Activated CD4-positive, CD25-positive, alpha-beta regulatory T cell treated with anti-CD3 and anti-CD28 coated beads, Interleukin-2, amount 50 U/mL, for 16 hours (primary cell): ENCODE results near the gene SNED1.

Experiments used
- DNase-seq: peaks from one replicate; pipeline ENCODE4 v3.0.0-alpha.2; 2020; ENCODE audit warnings: low read depth, low spot score

SNED1 gene

DNA sequence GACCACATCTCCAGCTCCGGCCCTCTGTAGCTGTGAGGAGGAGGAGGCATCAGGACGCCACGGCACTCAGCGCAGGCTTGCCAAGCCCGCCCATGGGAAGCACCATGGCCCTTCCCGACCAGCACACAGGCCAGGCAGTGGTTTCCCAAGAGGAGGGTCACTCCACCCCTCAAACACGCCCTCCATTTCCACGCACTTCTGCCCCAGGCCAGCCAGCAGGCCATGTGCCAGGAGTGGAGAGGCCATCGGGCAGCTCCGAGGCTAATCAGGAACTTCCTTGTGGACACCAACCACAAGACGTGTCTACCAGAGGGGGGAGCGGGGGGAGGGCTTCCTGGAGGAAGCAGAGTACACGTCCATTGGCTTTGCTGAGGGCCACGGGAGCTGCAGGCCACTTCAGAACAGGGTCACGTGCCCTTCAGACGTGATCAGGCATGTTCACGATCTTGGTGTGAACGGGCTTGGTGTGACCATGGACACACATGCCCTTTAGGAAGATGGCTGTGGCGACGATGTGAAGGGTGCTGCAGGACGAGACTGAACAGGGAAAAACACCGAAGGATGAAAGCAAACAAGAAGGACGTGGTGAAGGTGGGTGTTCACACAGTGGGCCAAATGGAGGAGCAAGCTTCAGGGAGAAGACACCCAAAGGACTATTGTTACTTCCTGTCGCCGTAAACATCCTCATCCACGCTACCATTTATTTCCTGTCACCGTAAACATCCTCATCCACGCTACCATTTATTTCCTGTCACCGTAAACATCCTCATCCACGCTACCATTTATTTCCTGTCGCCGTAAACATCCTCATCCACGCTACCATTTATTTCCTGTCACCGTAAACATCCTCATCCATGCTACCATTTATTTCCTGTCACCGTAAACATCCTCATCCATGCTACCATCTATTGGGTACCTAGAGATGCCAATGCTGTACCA is 110.1 kb downstream of the SNED1 start:
- no peak for DNase-seq

GRCh38 chr2:241109210-241110088 is 111.0 kb downstream of the SNED1 start:
- no peak for DNase-seq

DNA sequence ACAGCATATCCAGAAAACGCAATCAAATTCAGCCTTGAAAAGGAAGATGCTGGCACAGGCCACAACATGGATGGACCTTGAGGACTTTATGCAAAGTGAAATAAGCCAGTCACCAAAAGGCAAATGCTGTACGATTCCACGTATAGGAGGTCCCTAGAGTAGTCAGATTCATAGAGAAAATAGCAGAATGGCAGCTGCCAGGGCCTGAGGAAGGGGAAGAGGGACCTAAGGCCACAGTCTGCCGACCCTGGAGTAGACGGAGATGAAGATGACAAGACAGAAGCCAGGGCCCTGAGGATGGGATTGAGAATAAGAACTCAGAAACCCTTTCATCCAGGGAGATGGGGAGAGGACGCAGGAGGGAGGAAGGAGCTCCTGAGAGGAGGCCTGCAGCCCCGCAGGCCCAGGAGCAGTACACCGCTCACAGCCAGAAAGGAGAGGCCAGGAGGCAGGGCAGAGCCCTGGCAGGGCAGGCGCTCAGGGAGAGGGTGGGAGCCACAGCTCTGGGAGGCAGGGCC is 111.7 kb downstream of the SNED1 start:
- no peak for DNase-seq

DNA sequence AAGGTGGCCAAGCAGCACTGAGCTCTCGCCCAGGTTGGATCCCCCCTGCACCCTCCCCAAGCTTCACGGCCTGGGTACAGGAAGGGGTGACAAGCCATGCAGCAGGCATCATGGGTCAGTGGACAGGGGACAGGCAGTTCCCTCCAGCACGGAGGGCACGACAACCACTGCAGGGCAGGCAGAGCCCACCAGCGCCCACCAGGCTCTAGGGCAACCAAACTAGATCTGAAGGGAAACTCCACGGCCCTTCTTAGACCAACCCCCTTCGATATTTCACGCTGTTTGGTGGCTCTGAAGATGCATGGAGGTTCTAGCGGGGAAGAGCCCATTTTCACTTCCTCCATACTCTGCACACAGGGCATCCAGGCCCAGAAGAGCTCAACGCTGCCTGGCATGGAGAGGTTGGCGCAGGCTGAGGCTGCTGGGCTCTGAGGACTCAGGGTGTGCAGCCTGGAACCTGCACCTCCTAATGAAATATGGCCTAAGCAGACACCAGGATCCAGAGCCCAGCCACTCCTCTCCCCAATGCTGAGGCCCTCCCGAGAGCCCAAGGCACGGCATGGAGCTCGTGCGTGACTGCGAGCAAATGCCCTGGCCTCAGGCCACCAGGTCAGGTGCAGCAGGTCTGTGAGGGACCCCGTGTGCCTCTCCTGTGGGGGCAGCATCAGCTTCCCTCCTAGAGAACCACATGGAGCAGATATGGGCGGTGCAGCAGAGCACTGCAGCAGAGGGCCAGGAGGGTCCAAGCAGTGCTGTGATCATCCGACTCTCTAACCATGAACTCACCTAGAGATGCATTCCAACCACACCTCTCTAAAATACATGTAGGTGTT is 112.4 kb downstream of the SNED1 start:
- DNase-seq = no peak

- no peak for DNase-seq
These were observed 113.0 kb downstream of the SNED1 start for GRCh38 chr2:241111440-241111805.

GRCh38 chr2:241112046-241112445 is 113.6 kb downstream of the SNED1 start:
- no peak for DNase-seq

DNA sequence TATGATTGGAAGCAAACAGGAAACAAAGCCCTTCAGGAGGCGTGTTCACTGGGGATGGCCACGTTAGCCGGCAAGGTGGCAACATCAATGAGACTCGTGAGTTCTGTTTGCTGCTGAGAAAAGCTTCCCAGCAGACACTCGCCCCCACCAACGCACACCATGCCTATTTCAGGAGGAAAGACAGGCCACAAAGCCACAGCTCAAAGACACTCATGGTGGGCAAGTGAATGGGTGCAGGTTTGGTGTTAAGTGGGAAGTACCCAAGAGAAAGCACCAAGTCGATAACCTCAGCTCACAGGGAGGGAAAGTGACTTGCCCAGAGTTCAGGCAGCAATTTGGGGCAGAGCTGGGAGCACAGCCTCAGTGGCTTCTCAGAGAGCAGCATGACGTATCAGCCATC is 114.2 kb downstream of the SNED1 start:
- no peak for DNase-seq

GRCh38 chr2:241114836-241115235 is 116.4 kb downstream of the SNED1 start:
- DNase-seq = no peak

DNA sequence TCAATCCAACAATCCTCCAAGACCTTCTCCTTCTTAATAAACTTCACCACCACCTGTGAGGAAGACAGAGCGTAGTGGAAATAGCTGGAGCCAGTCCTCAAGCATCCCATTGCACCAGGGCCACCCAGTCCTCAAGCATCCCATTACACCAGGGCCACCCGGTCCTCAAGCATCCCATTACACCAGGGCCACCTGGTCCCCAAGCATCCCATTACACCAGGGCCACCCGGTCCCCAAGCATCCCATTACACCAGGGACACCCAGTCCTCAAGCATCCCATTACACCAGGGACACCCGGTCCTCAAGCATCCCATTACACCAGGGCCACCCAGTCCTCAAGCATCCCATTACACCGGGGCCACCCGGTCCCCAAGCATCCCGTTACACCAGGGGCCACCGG is 116.9 kb downstream of the SNED1 start:
- no peak for DNase-seq

DNA sequence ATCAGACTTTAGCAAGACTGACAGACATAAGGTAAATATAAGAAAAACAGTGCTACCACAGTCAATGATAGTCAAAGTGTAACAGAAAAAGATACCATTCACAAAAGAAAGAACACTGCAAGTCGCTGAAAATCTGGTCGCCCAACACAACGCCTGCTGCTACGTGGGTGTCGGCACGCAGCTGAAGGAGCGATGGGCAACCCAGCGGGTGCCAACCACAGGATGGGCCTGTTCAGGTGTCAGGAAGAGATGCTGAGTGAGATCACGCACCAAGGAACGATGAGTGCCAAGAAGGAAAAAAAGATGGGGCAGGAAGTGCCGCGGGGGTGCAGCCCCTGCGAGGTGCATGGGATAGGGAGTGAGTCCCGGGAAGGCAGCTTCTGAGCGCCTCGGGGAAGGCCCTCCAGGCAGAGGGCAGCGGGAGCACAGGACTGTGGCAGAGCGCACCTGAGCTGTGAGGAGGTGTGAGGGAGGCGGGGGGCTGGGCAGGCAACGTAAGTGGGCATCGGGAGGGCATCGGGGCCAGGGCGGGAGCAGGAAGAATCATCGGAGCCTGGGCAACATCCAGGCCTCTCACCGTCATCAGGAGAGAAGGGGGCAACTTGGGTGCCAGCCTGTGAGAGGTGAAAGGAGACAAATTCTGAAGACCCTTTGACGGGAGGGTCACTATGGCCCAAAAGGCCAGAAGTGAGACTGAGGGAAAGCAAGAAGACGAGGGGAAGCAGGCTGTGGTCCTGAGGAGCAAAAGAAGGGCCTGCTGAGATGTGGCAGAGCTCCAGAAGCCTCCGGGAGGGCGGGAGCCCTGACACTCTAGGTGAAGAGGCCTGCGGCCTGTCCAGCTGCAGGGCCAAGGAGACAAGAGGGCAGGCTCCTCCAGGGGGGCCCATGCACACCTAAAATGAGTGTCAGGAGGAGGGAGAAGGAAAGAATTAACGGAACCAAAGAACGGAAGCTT is 118.5 kb downstream of the SNED1 start:
- DNase-seq = no peak

DNA sequence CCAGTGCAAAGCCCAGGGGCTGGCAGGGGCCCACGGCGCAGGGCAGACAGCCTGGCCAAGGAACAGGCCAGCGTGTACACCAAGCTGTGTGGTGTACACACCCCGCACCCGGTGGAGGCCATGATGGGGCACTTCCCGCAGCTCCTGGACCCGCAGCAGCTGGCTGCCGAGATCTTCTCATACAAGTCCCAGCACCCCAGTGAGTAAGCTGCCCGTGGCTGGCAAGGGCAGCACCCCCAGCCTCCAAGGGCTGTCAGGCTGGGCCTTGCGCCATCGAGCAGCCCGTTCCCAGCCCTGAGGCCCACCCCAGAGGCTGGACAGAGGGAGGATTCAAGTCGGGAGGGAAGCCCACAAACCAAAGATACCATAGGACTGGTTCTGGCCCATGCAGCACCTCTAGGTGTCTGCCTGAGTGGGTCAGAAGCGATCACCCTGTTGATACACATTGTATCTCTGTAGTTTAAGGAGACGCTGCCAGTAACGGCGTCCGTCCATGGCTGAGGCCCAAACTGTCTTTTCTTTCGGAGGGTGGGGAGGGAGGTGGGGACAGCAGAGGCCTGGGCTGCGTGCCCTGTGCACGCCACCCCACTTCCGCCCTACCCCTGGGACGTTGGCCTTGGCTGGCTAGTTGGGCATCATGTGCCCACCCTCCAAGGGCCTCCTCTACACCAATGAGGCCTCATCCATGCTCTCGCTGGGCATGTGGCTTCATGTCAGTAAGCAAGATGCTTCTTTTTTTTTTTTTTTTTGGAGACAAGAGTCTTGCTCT is 120.5 kb downstream of the SNED1 start:
- DNase-seq = no peak

- no peak for DNase-seq
These were observed 122.0 kb downstream of the SNED1 start for GRCh38 chr2:241120440-241120839.

- no peak for DNase-seq
These were observed 122.6 kb downstream of the SNED1 start for GRCh38 chr2:241121008-241121407.

DNA sequence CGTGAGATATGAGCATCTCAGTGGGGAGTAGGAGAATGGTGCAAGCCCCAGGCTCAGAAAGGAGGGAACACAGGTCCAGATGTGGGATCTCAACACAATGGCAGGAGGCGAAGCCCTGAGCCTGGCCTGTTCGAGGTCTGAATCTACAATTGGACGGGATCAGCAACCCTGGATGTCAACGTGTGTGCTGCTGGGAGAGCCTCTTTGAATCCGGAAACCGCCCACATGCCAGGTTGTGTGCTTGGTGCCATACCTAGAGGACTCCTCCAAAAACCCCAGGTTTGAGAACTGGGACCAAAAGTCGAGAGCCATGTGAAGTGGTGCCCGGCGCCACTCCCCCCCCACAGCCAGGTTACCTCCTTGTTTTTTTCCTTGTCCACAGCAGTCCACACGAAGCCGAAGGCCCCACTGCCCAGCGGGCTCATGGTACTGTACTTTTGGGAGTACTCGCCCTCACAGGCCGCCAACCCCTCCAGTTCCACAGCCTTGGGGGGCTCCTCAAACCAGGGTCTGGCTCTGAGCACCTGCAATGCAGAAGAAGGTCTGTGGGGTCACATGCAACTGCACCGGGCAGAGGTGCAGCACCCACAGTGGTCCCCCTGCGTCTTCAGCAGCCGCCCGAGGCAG is 124.1 kb downstream of the SNED1 start:
- DNase-seq = no peak

GRCh38 chr2:241123816-241124536 is 125.6 kb downstream of the SNED1 start:
- DNase-seq = no peak

GRCh38 chr2:241125626-241126025 is 127.2 kb downstream of the SNED1 start:
- no peak for DNase-seq

- DNase-seq = no peak
These were observed 127.8 kb downstream of the SNED1 start for GRCh38 chr2:241126201-241126611.

DNA sequence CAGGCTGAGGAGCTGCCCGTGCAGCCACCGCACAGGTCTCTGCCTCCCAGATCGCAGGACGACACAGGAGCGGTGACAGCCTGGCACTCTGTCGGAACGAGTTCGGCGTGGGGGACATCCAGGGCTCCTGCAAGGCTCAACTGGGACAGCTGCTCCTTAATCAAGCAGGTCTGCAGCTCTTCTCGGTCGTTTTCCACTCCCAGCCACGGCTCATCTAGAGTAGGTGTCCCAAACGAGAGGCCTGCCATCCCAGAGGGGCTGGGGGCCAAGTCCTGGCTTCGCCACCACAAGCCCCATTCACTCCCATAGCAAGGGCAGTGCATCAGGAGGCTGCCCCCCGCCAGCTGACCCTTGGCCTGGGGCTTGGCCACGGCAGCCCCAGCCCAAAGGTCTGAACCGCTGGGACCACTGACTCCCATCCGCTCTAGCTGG is 128.4 kb downstream of the SNED1 start:
- DNase-seq = no peak
